HEK293 (cell line): ENCODE data around the gene PHF23.
A peak's percentile ranks its signal among the peaks of the same experiment; 100 is the strongest.

ENCODE experiments used
- CTCF ChIA-PET: fragments of 350-600 bp; formaldehyde crosslinking; extraction: SDS; loops from one replicate; lab custom pipeline; 2021; ENCODE audit warnings: antibody characterized with exemption; lab: Yijun Ruan, JAX
- POLR2A ChIA-PET: fragments of 300-600 bp; formaldehyde crosslinking; extraction: SDS; loops from one replicate; lab custom pipeline; 2020; ENCODE audit warnings: antibody characterized with exemption, inconsistent platforms; lab: Yijun Ruan, JAX
- H3K27ac ChIP-seq: fragments of 200-500 bp; sonication (Bioruptor generic); 2 replicates; pipeline ENCODE4 v1.5.1; 2014; ENCODE audit warnings: low read depth, low read length, control low read depth, inconsistent platforms; ENCODE audit errors: extremely low read depth
- H3K36me3 ChIP-seq, 2 experiments: fragments of 200-500 bp in 1 of 2; sonication (Bioruptor generic) in 1 of 2; 1 replicate in 1 of 2; 2 replicates in 1 of 2; pipeline ENCODE4 v1.5.1; 2014 to 2017; ENCODE audit warnings: inconsistent platforms in 2 of 2, low read length in 2 of 2; ENCODE audit not compliant: control insufficient read depth in 2 of 2, insufficient read depth in 1 of 2
- H3K4me1 ChIP-seq: fragments of 200-500 bp; sonication (Bioruptor generic); 2 replicates; pipeline ENCODE4 v1.5.1; 2014; ENCODE audit warnings: mild to moderate bottlenecking, low read length, inconsistent platforms; ENCODE audit not compliant: control insufficient read depth, insufficient read depth
- H3K4me3 ChIP-seq: 2 replicates; pipeline ENCODE4 v1.5.1; 2011; ENCODE audit warnings: low read depth, mild to moderate bottlenecking, control low read depth, low read length, moderate library complexity
- H3K9me3 ChIP-seq: fragments of 200-500 bp; sonication (Bioruptor generic); 2 replicates; pipeline ENCODE4 v1.5.1; 2014; ENCODE audit warnings: low read depth, low read length, inconsistent platforms; ENCODE audit not compliant: control insufficient read depth, insufficient read depth
- KLF9 ChIP-seq: fragments of 450-650 bp; formaldehyde crosslinking; IDR thresholded peaks from 2 replicates; pipeline ENCODE4 v1.5.1; 2016; ENCODE audit warnings: missing biosample characterization, missing genetic modification characterization, low read depth
- SALL2 ChIP-seq: fragments of 450-650 bp; formaldehyde crosslinking; IDR thresholded peaks from 2 replicates; pipeline ENCODE4 v1.5.0; 2017; ENCODE audit warnings: missing biosample characterization, mild to moderate bottlenecking, missing genetic modification characterization, borderline replicate concordance
- ZBTB10 ChIP-seq: fragments of 450-650 bp; formaldehyde crosslinking; IDR thresholded peaks from 2 replicates; pipeline ENCODE4 v1.5.1; 2016; ENCODE audit warnings: missing biosample characterization, missing genetic modification characterization
- ZBTB49 ChIP-seq: fragments of 450-650 bp; formaldehyde crosslinking; IDR thresholded peaks from 2 replicates; pipeline ENCODE4 v1.5.1; 2016; ENCODE audit warnings: missing biosample characterization, missing genetic modification characterization, low read depth
- ZFHX2 ChIP-seq: fragments of 450-650 bp; formaldehyde crosslinking; conservative IDR thresholded peaks from 2 replicates; pipeline ENCODE4 v1.5.1; 2016; ENCODE audit warnings: missing biosample characterization, missing genetic modification characterization
- ZNF148 ChIP-seq: fragments of 450-650 bp; formaldehyde crosslinking; IDR thresholded peaks from 2 replicates; pipeline ENCODE4 v1.5.0; 2017; ENCODE audit warnings: missing biosample characterization, missing genetic modification characterization, borderline replicate concordance
- ZNF157 ChIP-seq: fragments of 450-650 bp; formaldehyde crosslinking; IDR thresholded peaks from 2 replicates; pipeline ENCODE4 v1.5.1; 2016; ENCODE audit warnings: missing biosample characterization, missing genetic modification characterization
- ZNF280D ChIP-seq: fragments of 450-650 bp; formaldehyde crosslinking; IDR thresholded peaks from 2 replicates; pipeline ENCODE4 v1.5.1; 2016; ENCODE audit warnings: missing biosample characterization, missing genetic modification characterization
- ZNF292 ChIP-seq: fragments of 450-650 bp; formaldehyde crosslinking; IDR thresholded peaks from 2 replicates; pipeline ENCODE4 v1.5.1; 2016; ENCODE audit warnings: low read depth, missing biosample characterization, missing genetic modification characterization, borderline replicate concordance
- ZNF362 ChIP-seq: fragments of 450-650 bp; formaldehyde crosslinking; IDR thresholded peaks from 2 replicates; pipeline ENCODE4 v1.5.1; 2016; ENCODE audit warnings: missing biosample characterization, missing genetic modification characterization
- ZNF398 ChIP-seq: fragments of 450-650 bp; formaldehyde crosslinking; IDR thresholded peaks from 2 replicates; pipeline ENCODE4 v1.5.1; 2017; ENCODE audit warnings: missing biosample characterization, missing genetic modification characterization
- ZNF433 ChIP-seq: fragments of 450-650 bp; formaldehyde crosslinking; IDR thresholded peaks from 2 replicates; pipeline ENCODE4 v1.5.1; 2016; ENCODE audit warnings: missing biosample characterization, missing genetic modification characterization, low read depth
- ZNF521 ChIP-seq: fragments of 450-650 bp; formaldehyde crosslinking; IDR thresholded peaks from 2 replicates; pipeline ENCODE4 v1.5.1; 2017; ENCODE audit warnings: missing biosample characterization, mild to moderate bottlenecking, missing genetic modification characterization
- ZNF571 ChIP-seq: fragments of 450-650 bp; formaldehyde crosslinking; IDR thresholded peaks from 2 replicates; pipeline ENCODE4 v1.5.0; 2017; ENCODE audit warnings: missing biosample characterization, missing genetic modification characterization
- ZNF658 ChIP-seq: fragments of 450-650 bp; formaldehyde crosslinking; IDR thresholded peaks from 2 replicates; pipeline ENCODE4; 2016; ENCODE audit warnings: missing biosample characterization, missing genetic modification characterization
- ZNF768 ChIP-seq: fragments of 450-650 bp; formaldehyde crosslinking; IDR thresholded peaks from 2 replicates; pipeline ENCODE4 v1.5.1; 2018; ENCODE audit warnings: missing biosample characterization, mild to moderate bottlenecking, missing genetic modification characterization
- ZSCAN18 ChIP-seq: fragments of 450-650 bp; formaldehyde crosslinking; IDR thresholded peaks from 2 replicates; pipeline ENCODE4 v1.5.1; 2016; ENCODE audit warnings: missing biosample characterization, missing genetic modification characterization

Gene PHF23

GRCh38 chr17:7263801-7264078 lies 24.5 kb upstream of the PHF23 start (continued):
- TF ChIP-seq ZNF398 (tag by site-specific recombination): no peak
- TF ChIP-seq ZFHX2 (tag by site-specific recombination): peak; percentile 58

GRCh38 chr17:7262935-7263800 lies 23.9 kb upstream of the PHF23 start:
- ChIA-PET POLR2A (interaction anchor here (1.2 to 2.1 kb wide), 6 partner anchors 9 to 227 kb away, joined by 3 to 13 read pairs (median 6); partner anchors contain the start of genes ACADVL, CTDNEP1, DLG4 and DVL2), CTCF (interaction anchor here (0.5 to 3.1 kb wide), 8 partner anchors 17 to 1659 kb away, joined by 3 to 24 read pairs (median 4); no protein-coding TSS in a partner anchor)
- Histone ChIP-seq H3K27ac (peak overlapping the region; percentile 80), H3K4me3 (peak overlapping the region; percentile 40), H3K36me3 (peaks cover 2 to 24% of the 10 kb centered on the region in 2 experiments; a peak in 2 of 3 replicates), H3K4me1 (peaks cover 18% of the 10 kb centered on the region), H3K9me3 (no peaks in the 10 kb centered on the region)
- TF ChIP-seq ZNF362 (tag by site-specific recombination) (peak; percentile 38; the same call in 1 of the 2 replicates), ZBTB10 (tag by site-specific recombination) (peak; percentile 12; the same call in 1 of the 2 replicates), ZNF768 (tag by site-specific recombination) (no peak), ZBTB49 (tag by site-specific recombination) (no peak), KLF9 (tag by site-specific recombination) (peak; percentile 24; the same call in 1 of the 2 replicates), ZNF292 (no peak), ZSCAN18 (tag by site-specific recombination) (no peak), ZNF157 (tag by site-specific recombination) (no peak), ZNF571 (tag by site-specific recombination) (no peak), ZNF658 (no peak), ZNF280D (tag by site-specific recombination) (no peak), SALL2 (tag by site-specific recombination) (no peak), ZNF521 (tag by site-specific recombination) (no peak), ZNF148 (tag by site-specific recombination) (no peak), ZNF433 (tag by site-specific recombination) (no peak)
